K562 (cell line): Measurements from ENCODE around the gene ZC3H18. TPM values are rescaled to one million over a fixed set of nuclear protein-coding genes. Genes with fewer than 3 reads are reported as not detected.

Experiments
- BRCA1 ChIP-seq, 2 experiments: fragments of 450-650 bp in 1 of 2; sonication (generic) in 1 of 2; formaldehyde crosslinking in 1 of 2; IDR thresholded peaks; 2 replicates each; pipeline versions ENCODE4 v1.5.0 to v1.6.1; 2017 to 2020; ENCODE audit warnings: mild to moderate bottlenecking in 1 of 2, missing genetic modification reagents in 1 of 2
- BRF1 ChIP-seq: IDR thresholded peaks from 3 replicates; pipeline ENCODE4 v1.6.1; 2011; ENCODE audit warnings: borderline replicate concordance, mild to moderate bottlenecking; ENCODE audit not compliant: insufficient read length; ENCODE audit errors: extremely low read depth
- DDX20 ChIP-seq: fragments of 450-650 bp; IDR thresholded peaks from 2 replicates; pipeline ENCODE4 v1.6.1; 2016; ENCODE audit warnings: missing genetic modification characterization, low read depth, mild to moderate bottlenecking, missing compliant biosample characterization, moderate library complexity
- FOXJ3 ChIP-seq: sonication (generic); formaldehyde crosslinking; IDR thresholded peaks from 2 replicates; pipeline ENCODE4 v1.4.0; 2020; ENCODE audit warnings: mild to moderate bottlenecking, missing genetic modification reagents
- JUND ChIP-seq, 2 experiments: IDR thresholded peaks; 2 replicates in 1 of 2; 3 replicates in 1 of 2; pipeline ENCODE4 v1.6.1; 2011; ENCODE audit warnings: borderline replicate concordance in 2 of 2, low read depth in 2 of 2, low read length in 2 of 2, improper control_type of control experiment in 1 of 2, missing biosample characterization in 1 of 2, missing genetic modification characterization in 1 of 2, missing genetic modification reagents in 1 of 2
- KLF1 ChIP-seq: fragments of 450-650 bp; IDR thresholded peaks from 2 replicates; pipeline ENCODE4 v1.6.1; 2016; ENCODE audit warnings: missing genetic modification characterization, missing compliant biosample characterization
- LCOR ChIP-seq: sonication (generic); formaldehyde crosslinking; IDR thresholded peaks from 2 replicates; pipeline ENCODE4 v1.8.0; 2022; ENCODE audit warnings: mild to moderate bottlenecking, missing genetic modification reagents
- NCOR1 ChIP-seq: fragments of 450-650 bp; IDR thresholded peaks from 2 replicates; pipeline ENCODE4 v1.6.1; 2016; ENCODE audit warnings: mild to moderate bottlenecking, moderate library complexity
- NR4A1 ChIP-seq, 2 experiments: fragments of 250-450 bp in 1 of 2; fragments of 450-650 bp in 1 of 2; sonication (Bioruptor Pico) in 1 of 2; IDR thresholded peaks; 2 replicates each; pipeline versions ENCODE4 v1.4.0 to v1.6.1; 2016 to 2020; ENCODE audit warnings: mild to moderate bottlenecking in 2 of 2, missing compliant biosample characterization in 1 of 2, missing genetic modification characterization in 1 of 2, moderate library complexity in 1 of 2
- RNF2 ChIP-seq: sonication (generic); IDR thresholded peaks from 2 replicates; pipeline ENCODE4 v1.6.1; 2016
- SAFB ChIP-seq: fragments of 200-400 bp; formaldehyde crosslinking; IDR thresholded peaks from 2 replicates; pipeline ENCODE4 v1.6.1; 2017; ENCODE audit warnings: low read depth, low read length, borderline replicate concordance
- ZBTB40 ChIP-seq, 2 experiments: fragments of 450-650 bp in 1 of 2; sonication (generic) in 1 of 2; formaldehyde crosslinking in 1 of 2; IDR thresholded peaks; 2 replicates each; pipeline versions ENCODE4 v1.7.1 to v1.9.0; 2016 to 2022; ENCODE audit warnings: inconsistent platforms in 1 of 2, mild to moderate bottlenecking in 1 of 2, missing genetic modification reagents in 1 of 2
- ZBTB8A ChIP-seq: fragments of 450-650 bp; IDR thresholded peaks from 2 replicates; pipeline ENCODE4 v1.6.1; 2018; ENCODE audit warnings: mild to moderate bottlenecking, moderate library complexity; ENCODE audit not compliant: partially characterized antibody
- ZNF174 ChIP-seq: fragments of 250-450 bp; sonication (Bioruptor Pico); IDR thresholded peaks from 2 replicates; pipeline ENCODE4 v1.4.0; 2020; ENCODE audit warnings: mild to moderate bottlenecking
- ZNF507 ChIP-seq: conservative IDR thresholded peaks from 2 replicates; pipeline ENCODE4 v1.6.1; 2017; ENCODE audit warnings: missing genetic modification characterization, missing compliant biosample characterization
- polyA plus RNA-seq, 8 experiments: library from polyadenylated mRNA; depleted of rRNA in 4 of 8; stranded (reverse) in 5 of 8; unstranded in 3 of 8; fragments of >200 nt; fragmentation: Nextera tagmentation in 2 of 8; fragmentation: Illumina TruSeq in 1 of 8; extraction: Ambion mirVana in 2 of 8; extraction: Trizol in 1 of 8; gene quantifications; 2 replicates each; pipeline versions ENCODE4 v1.2.1 to v1.2.3, GENCODE V29; 2011 to 2014; ENCODE audit warnings: inconsistent platforms in 1 of 8, missing spikeins in 1 of 8
- total RNA-seq, 7 experiments: library from RNA; depleted of rRNA in 6 of 7; stranded (reverse); fragments of >200 nt in 6 of 7; fragmentation: Illumina TruSeq in 2 of 7; extraction: Trizol in 2 of 7; gene quantifications; 2 replicates each; pipeline versions ENCODE4 v1.2.1 to v1.2.3, GENCODE V29; 2011 to 2021; ENCODE audit warnings: low replicate concordance in 1 of 7

ZC3H18 gene
- total and polyA plus RNA-seq, 9 of the 15 experiments (the other 6 are each of a cell fraction or from before 2014, with no cell fraction given): 1.7 to 88.7 (median 26.9) TPM

DNA sequence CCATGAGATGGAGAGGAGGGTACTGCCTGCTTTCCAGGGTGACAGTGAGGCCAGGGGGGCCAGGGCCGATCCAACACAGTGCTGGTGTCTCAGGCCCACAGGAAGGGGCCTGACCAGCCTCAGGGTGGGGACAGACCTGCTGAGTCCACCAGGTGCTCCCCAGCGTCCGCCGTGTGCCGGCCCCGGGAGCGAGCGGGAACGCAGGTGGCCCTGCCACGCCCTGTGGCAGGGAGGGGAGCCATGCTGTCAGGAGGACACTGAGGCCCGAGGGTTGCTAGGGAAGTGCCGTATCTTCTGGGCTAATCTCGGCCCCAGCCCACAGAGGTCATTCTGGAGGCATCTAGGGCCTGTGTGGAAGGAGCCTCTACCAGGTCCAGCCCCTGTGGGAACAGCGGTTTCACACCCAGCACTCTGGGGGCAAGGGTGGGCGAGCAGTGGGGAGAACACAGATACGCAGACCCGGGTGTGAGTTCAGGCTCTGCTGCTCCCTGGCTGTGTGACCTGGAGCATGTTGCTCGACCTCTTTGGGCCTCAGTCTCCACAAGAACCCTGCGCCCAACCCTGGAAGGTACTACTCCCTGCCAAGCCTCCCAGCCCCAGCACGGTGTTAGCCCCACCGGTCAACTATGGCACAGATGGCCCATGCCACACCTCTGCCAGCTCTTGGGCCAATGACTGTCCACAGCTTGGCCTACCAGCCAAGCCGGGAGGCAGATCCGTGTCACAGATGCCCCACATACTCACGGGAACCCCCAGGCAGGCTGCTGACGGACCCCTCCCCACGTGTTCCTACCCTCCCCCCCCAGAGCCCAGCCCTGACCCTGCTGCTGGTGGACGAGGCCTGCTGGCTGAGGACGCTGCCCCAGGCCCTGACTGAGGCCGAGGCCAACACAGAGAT is 43.9 kb upstream of the ZC3H18 start (continued):
- TF ChIP-seq JUND (IDR thresholded peaks at IDR 0.05; ENCODE audit: borderline replicate concordance, low read depth, low read length): no peak
- peak; percentile 12; the same call in 1 of the 3 replicates for TF ChIP-seq JUND (tag; IDR thresholded peaks at IDR 0.05; ENCODE audit: borderline replicate concordance, low read depth, low read length)
- no peak for TF ChIP-seq NCOR1
- TF ChIP-seq LCOR (CRISPR knock-in tag): no peak
- no peak for TF ChIP-seq SAFB
- no peak for TF ChIP-seq BRF1
- no peak for TF ChIP-seq BRCA1 (IDR thresholded peaks at IDR 0.05)
- 0 out of 2 replicates have a peak, but pooled peaks have one; percentile 11 for TF ChIP-seq BRCA1 (CRISPR knock-in tag; IDR thresholded peaks at IDR 0.05)
- peak; percentile 68; the same call in 1 of the 2 replicates for TF ChIP-seq RNF2
- no peak for TF ChIP-seq FOXJ3
- TF ChIP-seq ZNF507 (tag): no peak
- TF ChIP-seq KLF1 (tag): peak; percentile 22; the same call in 1 of the 2 replicates
- peak; percentile 64; the same call in 1 of the 2 replicates for TF ChIP-seq NR4A1 (CRISPR knock-in tag; IDR thresholded peaks at IDR 0.05)
- TF ChIP-seq NR4A1 (tag; IDR thresholded peaks at IDR 0.05): no peak
- TF ChIP-seq DDX20 (tag): no peak
- TF ChIP-seq ZNF174 (CRISPR knock-in tag): no peak
- TF ChIP-seq ZBTB40 (IDR thresholded peaks at IDR 0.05): no peak
- no peak for TF ChIP-seq ZBTB40 (CRISPR knock-in tag; IDR thresholded peaks at IDR 0.05)
- TF ChIP-seq ZBTB8A: no peak
